Omental fat pad (tissue), 4 donors: ENCODE measurements around the gene CRIM1. TPM values are rescaled to one million over a fixed set of nuclear protein-coding genes. Genes with fewer than 3 reads are reported as not detected.

Experiments used
- ATAC-seq: fragments of 150-250 bp; one replicate; pipeline ENCODE4 v1.9.1; 2016; ENCODE audit warnings: mild to moderate bottlenecking, moderate library complexity; ENCODE audit not compliant: low FRiP score
- DNase-seq: peaks from one replicate; pipeline ENCODE4 v3.0.0-alpha.2; 2019; ENCODE audit warnings: low spot score
- total RNA-seq, 4 donors: library from RNA; depleted of rRNA; stranded (reverse); fragments of >200 nt; gene quantifications; one replicate each; pipeline ENCODE4 v1.1.0, GENCODE V29; 2016
- TF ChIP-seq, protein P1 (sequence below), 3 donors: fragments of 450-650 bp; IDR thresholded peaks; one replicate each; pipeline ENCODE4 v1.5.1; 2016 to 2017; ENCODE audit warnings: antibody characterized with exemption in 3 of 3, mild to moderate bottlenecking in 3 of 3, moderate library complexity in 2 of 3

CRIM1 gene
- total RNA-seq, 4 donors from 2014 or later, result 229 to 252 (median 233) TPM

DNA sequence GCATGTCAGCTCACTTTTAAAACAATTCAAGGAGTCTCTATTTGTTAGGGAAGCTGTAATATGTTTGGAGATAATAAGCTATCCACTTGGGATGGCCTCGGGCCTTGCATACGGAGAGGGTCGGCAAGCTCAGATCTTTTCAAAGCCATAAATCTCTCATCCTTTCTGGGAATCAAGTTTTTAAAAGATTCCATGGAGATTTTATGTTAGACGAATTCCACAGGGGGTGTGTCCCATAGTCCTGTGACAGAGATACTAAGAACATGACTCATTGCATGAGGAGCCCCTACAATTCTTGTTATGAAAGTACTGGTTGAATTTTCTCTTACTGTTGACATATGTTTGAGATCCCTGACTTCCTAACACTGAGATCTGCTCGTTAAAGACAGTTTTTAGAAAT lies 133.7 kb downstream of the CRIM1 start:
- ATAC-seq (no peak), DNase-seq (no peak)
- TF ChIP-seq, protein P1, sequence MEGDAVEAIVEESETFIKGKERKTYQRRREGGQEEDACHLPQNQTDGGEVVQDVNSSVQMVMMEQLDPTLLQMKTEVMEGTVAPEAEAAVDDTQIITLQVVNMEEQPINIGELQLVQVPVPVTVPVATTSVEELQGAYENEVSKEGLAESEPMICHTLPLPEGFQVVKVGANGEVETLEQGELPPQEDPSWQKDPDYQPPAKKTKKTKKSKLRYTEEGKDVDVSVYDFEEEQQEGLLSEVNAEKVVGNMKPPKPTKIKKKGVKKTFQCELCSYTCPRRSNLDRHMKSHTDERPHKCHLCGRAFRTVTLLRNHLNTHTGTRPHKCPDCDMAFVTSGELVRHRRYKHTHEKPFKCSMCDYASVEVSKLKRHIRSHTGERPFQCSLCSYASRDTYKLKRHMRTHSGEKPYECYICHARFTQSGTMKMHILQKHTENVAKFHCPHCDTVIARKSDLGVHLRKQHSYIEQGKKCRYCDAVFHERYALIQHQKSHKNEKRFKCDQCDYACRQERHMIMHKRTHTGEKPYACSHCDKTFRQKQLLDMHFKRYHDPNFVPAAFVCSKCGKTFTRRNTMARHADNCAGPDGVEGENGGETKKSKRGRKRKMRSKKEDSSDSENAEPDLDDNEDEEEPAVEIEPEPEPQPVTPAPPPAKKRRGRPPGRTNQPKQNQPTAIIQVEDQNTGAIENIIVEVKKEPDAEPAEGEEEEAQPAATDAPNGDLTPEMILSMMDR (IDR thresholded peaks at IDR 0.05), result no peak

DNA sequence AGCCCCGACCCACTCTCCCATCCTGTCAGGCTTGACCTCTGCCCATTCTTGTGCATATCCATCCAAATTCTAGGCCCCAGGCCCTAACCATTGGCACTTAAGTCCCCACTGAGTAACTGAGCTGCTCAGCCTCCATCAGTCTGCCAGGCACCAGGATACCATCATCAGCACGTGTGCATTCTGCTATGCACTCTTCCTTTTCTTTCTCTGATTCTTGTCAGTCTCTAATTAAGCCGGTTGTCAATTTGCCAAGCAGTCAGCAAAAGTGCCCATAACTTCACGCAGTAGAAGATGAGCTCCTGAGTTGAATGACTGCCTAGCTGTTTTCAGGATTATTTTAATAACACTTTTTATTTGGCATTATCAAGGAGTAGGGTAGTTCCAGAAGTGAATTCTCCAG lies 135.2 kb downstream of the CRIM1 start:
- TF ChIP-seq, protein P1 (IDR thresholded peaks at IDR 0.05), result no peak
- no peak for DNase-seq
- no peak for ATAC-seq

DNA sequence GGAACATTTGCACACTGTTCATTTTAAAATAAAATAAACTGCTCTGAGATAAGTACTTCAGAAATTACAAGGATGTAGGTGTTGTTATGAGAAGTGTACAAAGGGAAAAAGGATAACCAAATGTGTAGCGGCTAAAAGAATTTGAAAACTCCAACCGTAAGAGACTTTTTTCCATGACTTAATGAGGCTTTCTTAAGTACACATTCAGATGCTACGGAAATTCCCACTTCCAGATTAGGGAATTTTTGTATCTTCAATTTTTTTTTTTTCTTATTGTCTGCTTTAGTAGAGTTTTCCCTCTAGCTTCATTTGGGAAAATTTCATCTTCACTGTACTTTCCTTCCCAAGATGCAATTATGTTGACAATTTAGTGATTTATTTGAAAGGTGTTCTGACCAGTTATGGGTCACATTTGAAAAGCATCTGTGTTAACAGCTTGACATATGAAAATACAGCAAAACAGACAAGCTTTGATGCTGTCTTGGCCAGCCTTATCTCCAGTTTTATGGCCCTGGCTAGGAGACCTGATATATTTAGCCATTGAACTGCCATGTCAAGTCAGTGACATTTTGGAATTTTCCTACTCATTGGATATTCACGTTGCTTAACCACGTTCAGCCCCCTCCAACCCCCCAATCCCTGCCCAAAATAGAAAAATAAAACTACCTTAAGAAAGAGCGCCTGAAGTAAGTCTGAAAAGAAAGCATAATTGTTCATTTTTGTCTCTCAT lies 136.8 kb downstream of the CRIM1 start:
- DNase-seq, result no peak
- no peak for ATAC-seq
- TF ChIP-seq, protein P1 (IDR thresholded peaks at IDR 0.05), result no peak

DNA sequence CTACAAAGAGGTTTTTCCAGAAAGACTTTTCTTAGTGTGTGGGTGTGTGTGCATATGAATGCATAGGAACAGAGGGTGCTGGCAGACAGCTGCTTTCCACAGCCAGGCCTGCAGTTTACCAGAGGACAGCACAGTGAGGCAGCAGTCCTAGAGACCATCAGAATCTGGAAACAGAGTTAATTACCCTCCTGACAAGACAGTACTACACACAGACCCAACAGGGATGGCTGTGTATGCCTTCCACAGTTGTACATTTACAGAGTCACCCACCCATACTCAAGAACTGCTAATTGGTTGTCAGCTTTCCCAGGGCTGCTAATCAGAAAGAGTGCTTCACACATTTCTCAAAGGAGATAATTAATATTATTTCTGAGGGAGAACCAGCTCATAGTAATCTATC lies 137.7 kb downstream of the CRIM1 start:
- no peak for ATAC-seq
- no peak for DNase-seq
- TF ChIP-seq, protein P1 (IDR thresholded peaks at IDR 0.05), result no peak

DNA sequence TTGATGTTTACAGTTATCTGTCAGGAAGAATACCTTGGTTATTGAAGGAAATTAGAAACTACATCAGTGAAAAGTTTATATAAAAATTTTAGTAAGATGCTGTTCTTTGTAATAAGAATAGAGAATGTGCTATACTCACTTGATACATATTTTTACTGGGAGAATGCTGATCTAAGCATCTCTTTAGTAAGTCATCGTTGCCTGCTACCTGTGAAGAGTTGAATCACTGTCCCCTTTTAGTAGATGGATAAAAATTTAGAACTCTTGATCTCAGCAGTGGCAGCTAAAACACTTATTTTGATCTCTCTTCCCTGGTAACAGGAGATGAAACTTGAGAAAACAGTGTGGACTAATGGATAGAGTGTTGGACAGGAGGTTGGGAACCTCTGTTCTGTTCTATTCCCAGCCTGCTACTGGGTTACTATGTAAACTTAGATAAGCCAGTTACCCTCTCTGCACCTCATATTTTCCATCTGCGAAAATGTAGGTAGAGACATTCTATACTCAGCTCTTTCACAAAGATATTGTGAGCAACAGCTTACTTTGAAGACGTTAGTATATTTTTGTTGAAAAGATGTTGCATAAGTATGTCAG lies 142.1 kb downstream of the CRIM1 start:
- no peak for DNase-seq
- TF ChIP-seq, protein P1 (IDR thresholded peaks at IDR 0.05), result no peak
- ATAC-seq, result no peak

DNA sequence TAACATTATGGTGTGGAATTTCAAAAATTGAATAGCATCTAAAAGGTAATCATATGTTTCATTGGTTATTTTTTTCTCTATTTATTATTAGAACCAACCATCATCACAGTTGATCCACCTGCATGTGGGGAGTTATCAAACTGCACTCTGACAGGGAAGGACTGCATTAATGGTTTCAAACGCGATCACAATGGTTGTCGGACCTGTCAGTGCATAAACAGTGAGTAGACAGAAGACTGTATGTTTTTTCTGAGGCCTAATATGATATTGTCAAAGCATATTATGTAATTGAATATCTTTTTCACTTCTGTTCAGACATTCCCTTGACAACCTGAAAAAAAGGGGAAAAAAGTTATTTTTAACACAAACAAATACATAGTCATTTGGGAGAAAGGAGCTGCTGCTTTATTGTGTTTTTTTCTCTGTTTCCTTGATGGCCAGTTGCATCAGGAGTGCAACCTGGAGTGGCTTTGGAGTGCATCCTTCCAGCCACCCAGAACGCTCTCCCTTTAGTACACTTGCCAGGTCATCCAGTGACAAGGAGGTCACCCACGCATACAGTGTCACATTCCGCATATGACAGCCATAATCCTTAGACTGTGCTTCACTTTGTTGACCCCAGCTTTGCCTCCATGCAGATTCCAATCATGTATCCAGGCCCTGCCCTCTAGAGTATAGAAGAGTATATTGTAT lies 143.7 kb downstream of the CRIM1 start:
- DNase-seq (no peak), ATAC-seq (no peak)
- TF ChIP-seq, protein P1 (IDR thresholded peaks at IDR 0.05), result no peak
